MM.1S (cell line): ENCODE data around the gene C19orf38.

ENCODE experiments used
- DNase-seq: peaks from one replicate; pipeline ENCODE4 v3.0.0-alpha.2; 2015
- H2AFZ ChIP-seq: fragments of 300-600 bp; sonication (generic); 2 replicates; pipeline ENCODE4 v1.6.0; 2016; ENCODE audit warnings: antibody characterized with exemption, low read length
- H3F3A ChIP-seq: fragments of 300-600 bp; sonication (generic); 2 replicates; pipeline ENCODE4 v1.6.1; 2016; ENCODE audit warnings: mild to moderate bottlenecking, antibody characterized with exemption, low read length, moderate library complexity, mixed read lengths; ENCODE audit not compliant: insufficient read depth
- H3K27ac ChIP-seq: fragments of 300-600 bp; sonication (generic); 2 replicates; pipeline ENCODE4 v1.5.1; 2016; ENCODE audit warnings: mild to moderate bottlenecking, low read length
- H3K27me3 ChIP-seq: fragments of 300-600 bp; sonication (generic); replicated peaks from 2 replicates; pipeline ENCODE4 v1.6.0; 2016; ENCODE audit warnings: low read length; ENCODE audit not compliant: insufficient read depth
- H3K36me3 ChIP-seq: fragments of 300-600 bp; sonication (generic); replicated peaks from 2 replicates; pipeline ENCODE4 v1.6.1; 2016; ENCODE audit warnings: mild to moderate bottlenecking, low read length, mixed read lengths; ENCODE audit not compliant: insufficient read depth
- H3K4me1 ChIP-seq: fragments of 300-600 bp; sonication (generic); 2 replicates; pipeline ENCODE4 v1.6.1; 2016; ENCODE audit warnings: low read length, mixed read lengths
- H3K4me2 ChIP-seq: fragments of 300-600 bp; sonication (generic); 2 replicates; pipeline ENCODE4 v1.6.0; 2016; ENCODE audit warnings: low read depth, low read length
- H3K4me3 ChIP-seq: fragments of 300-600 bp; sonication (generic); 2 replicates; pipeline ENCODE4 v1.5.1; 2016; ENCODE audit warnings: low read length, mixed read lengths
- H3K79me2 ChIP-seq: fragments of 300-600 bp; sonication (generic); 2 replicates; pipeline ENCODE4 v1.6.1; 2016; ENCODE audit warnings: mixed run types, low read length, mixed read lengths
- H3K9ac ChIP-seq: fragments of 300-600 bp; sonication (generic); 2 replicates; pipeline ENCODE4 v1.6.1; 2016; ENCODE audit warnings: low read length, mixed read lengths
- H3K9me2 ChIP-seq: fragments of 300-600 bp; sonication (generic); replicated peaks from 2 replicates; pipeline ENCODE4 v1.6.1; 2016; ENCODE audit warnings: mild to moderate bottlenecking, low read length, mixed read lengths; ENCODE audit not compliant: insufficient read depth
- H3K9me3 ChIP-seq: fragments of 300-600 bp; sonication (generic); replicated peaks from 2 replicates; pipeline ENCODE4 v1.6.1; 2016; ENCODE audit warnings: mild to moderate bottlenecking, low read length, mixed read lengths; ENCODE audit not compliant: insufficient read depth
- H4K20me1 ChIP-seq: fragments of 300-600 bp; sonication (generic); 2 replicates; pipeline ENCODE4 v1.6.1; 2016; ENCODE audit warnings: mild to moderate bottlenecking, low read length, moderate library complexity, mixed read lengths; ENCODE audit not compliant: insufficient read depth
- CTCF ChIP-seq: fragments of 300-600 bp; sonication (generic); IDR thresholded peaks from 2 replicates; pipeline ENCODE4 v1.5.1; 2016; ENCODE audit warnings: antibody characterized with exemption, low read length, mixed read lengths
- EZH2 ChIP-seq: fragments of 300-600 bp; sonication (generic); optimal IDR thresholded peaks from 2 replicates; pipeline ENCODE3; 2017; ENCODE audit warnings: low read depth, mild to moderate bottlenecking, antibody characterized with exemption, low read length, mixed read lengths
- EZH2phosphoT487 ChIP-seq: fragments of 300-600 bp; sonication (generic); IDR thresholded peaks from 2 replicates; pipeline ENCODE4 v1.6.1; 2018; ENCODE audit warnings: antibody characterized with exemption, low read length

C19orf38 gene

GRCh38 chr19:10838377-10838776, 9.8 kb upstream of the C19orf38 start:
- H3K27ac ChIP-seq = no peak overlapping the region
- H3K9ac ChIP-seq = no peak overlapping the region
- 0 out of 2 replicates have a peak, but pooled peaks cover 5% of the 10 kb centered on the region for H3F3A ChIP-seq
- no peaks in the 10 kb centered on the region; the same call in 1 of the 2 replicates for H3K27me3 ChIP-seq
- TF ChIP-seq EZH2 = no peak
- no peak for DNase-seq
- H3K4me3 ChIP-seq = no peak overlapping the region
- no peaks in the 10 kb centered on the region for H3K9me2 ChIP-seq
- no peaks in the 10 kb centered on the region for H4K20me1 ChIP-seq
- no peak overlapping the region for H3K4me2 ChIP-seq
- 0 out of 2 replicates have a peak, but pooled peaks cover 4% of the 10 kb centered on the region for H3K9me3 ChIP-seq
- H2AFZ ChIP-seq = no peak overlapping the region
- peaks cover 6% of the 10 kb centered on the region; the same call in 1 of the 2 replicates for H3K79me2 ChIP-seq
- H3K36me3 ChIP-seq = no peaks in the 10 kb centered on the region
- peaks cover 12% of the 10 kb centered on the region for H3K4me1 ChIP-seq

- Histone ChIP-seq H3K4me1 (peaks cover 12% of the 10 kb centered on the region), H3K79me2 (peaks cover 6% of the 10 kb centered on the region; the same call in 1 of the 2 replicates), H3K9ac (no peak overlapping the region), H2AFZ (no peak overlapping the region), H4K20me1 (no peaks in the 10 kb centered on the region), H3K9me3 (0 out of 2 replicates have a peak, but pooled peaks cover 4% of the 10 kb centered on the region), H3K27me3 (no peaks in the 10 kb centered on the region; the same call in 1 of the 2 replicates), H3K27ac (no peak overlapping the region), H3K4me2 (no peak overlapping the region), H3K36me3 (no peaks in the 10 kb centered on the region), H3K9me2 (no peaks in the 10 kb centered on the region), H3F3A (0 out of 2 replicates have a peak, but pooled peaks cover 5% of the 10 kb centered on the region), H3K4me3 (no peak overlapping the region)
- TF ChIP-seq CTCF = no peak
- no peak for TF ChIP-seq EZH2
- no peak for TF ChIP-seq EZH2phosphoT487
- DNase-seq = no peak
These were observed 8.8 kb upstream of the C19orf38 start for GRCh38 chr19:10839114-10840050.

- Histone ChIP-seq H3K4me1 (no peaks in the 10 kb centered on the region), H3K79me2 (no peaks in the 10 kb centered on the region), H3K27ac (no peak overlapping the region), H3F3A (no peaks in the 10 kb centered on the region), H4K20me1 (no peaks in the 10 kb centered on the region), H3K9me2 (no peaks in the 10 kb centered on the region), H3K36me3 (no peaks in the 10 kb centered on the region), H3K4me2 (no peak overlapping the region), H3K27me3 (peaks cover 5% of the 10 kb centered on the region; the same call in 1 of the 2 replicates), H3K4me3 (no peak overlapping the region), H3K9me3 (no peaks in the 10 kb centered on the region), H3K9ac (no peak overlapping the region), H2AFZ (no peak overlapping the region)
- no peak for DNase-seq
- TF ChIP-seq CTCF = no peak
- no peak for TF ChIP-seq EZH2
- no peak for TF ChIP-seq EZH2phosphoT487
These were observed 5.4 kb upstream of the C19orf38 start for GRCh38 chr19:10842788-10843187.
